ENCODE results near the gene KCNK2.

The KCNK2 gene

GRCh38 chr1:215252164-215252563 lies 169.6 kb downstream of the KCNK2 start:
- no peak overlapping the region for H3K4me3 ChIP-seq
- DNase-seq (ENCODE audit: low read depth, low spot score): no peak
- H3K9me3 ChIP-seq (ENCODE audit: low read depth, low read length): no peaks in the 10 kb centered on the region

GRCh38 chr1:215256936-215257679 lies 174.6 kb downstream of the KCNK2 start:
- TF ChIP-seq FOXP2 (optimal IDR thresholded peaks at IDR 0.05; ENCODE audit: control extremely low read depth, extremely low read length, insufficient read depth) (no peak), EZH2 (IDR thresholded peaks at IDR 0.05) (no peak), POLR2AphosphoS5 (IDR thresholded peaks at IDR 0.05; ENCODE audit: borderline replicate concordance, low read depth, low read length) (no peak)
- Histone ChIP-seq H3K4me3 (no peak overlapping the region), H3K9ac (ENCODE audit: insufficient read length) (no peak overlapping the region), H3K27ac (no peak overlapping the region), H3K36me3 (ENCODE audit: insufficient read depth, low read length) (no peaks in the 10 kb centered on the region), H3K9me3 (ENCODE audit: low read depth, low read length) (no peaks in the 10 kb centered on the region)
- no peak for DNase-seq (ENCODE audit: low read depth, low spot score)

More at GRCh38 chr1:215252164-215252563, 169.6 kb downstream of the KCNK2 start:
- H3K27ac ChIP-seq: no peak overlapping the region
- H3K36me3 ChIP-seq (ENCODE audit: insufficient read depth, low read length): no peaks in the 10 kb centered on the region
- TF ChIP-seq POLR2AphosphoS5 (IDR thresholded peaks at IDR 0.05; ENCODE audit: borderline replicate concordance, low read depth, low read length): no peak
- no peak for TF ChIP-seq EZH2 (IDR thresholded peaks at IDR 0.05)
- no peak for TF ChIP-seq FOXP2 (optimal IDR thresholded peaks at IDR 0.05; ENCODE audit: control extremely low read depth, extremely low read length, insufficient read depth)
- H3K9ac ChIP-seq (ENCODE audit: insufficient read length): no peak overlapping the region

- Histone ChIP-seq H3K9me3 (ENCODE audit: low read depth, low read length) (no peaks in the 10 kb centered on the region), H3K36me3 (ENCODE audit: insufficient read depth, low read length) (no peaks in the 10 kb centered on the region), H3K27ac (no peak overlapping the region), H3K4me3 (no peak overlapping the region), H3K9ac (ENCODE audit: insufficient read length) (no peak overlapping the region)
- TF ChIP-seq POLR2AphosphoS5 (IDR thresholded peaks at IDR 0.05; ENCODE audit: borderline replicate concordance, low read depth, low read length): no peak
- no peak for TF ChIP-seq FOXP2 (optimal IDR thresholded peaks at IDR 0.05; ENCODE audit: control extremely low read depth, extremely low read length, insufficient read depth)
- no peak for TF ChIP-seq EZH2 (IDR thresholded peaks at IDR 0.05)
- no peak for DNase-seq (ENCODE audit: low read depth, low spot score)
These were observed 178.2 kb downstream of the KCNK2 start for GRCh38 chr1:215260711-215261110.

DNA sequence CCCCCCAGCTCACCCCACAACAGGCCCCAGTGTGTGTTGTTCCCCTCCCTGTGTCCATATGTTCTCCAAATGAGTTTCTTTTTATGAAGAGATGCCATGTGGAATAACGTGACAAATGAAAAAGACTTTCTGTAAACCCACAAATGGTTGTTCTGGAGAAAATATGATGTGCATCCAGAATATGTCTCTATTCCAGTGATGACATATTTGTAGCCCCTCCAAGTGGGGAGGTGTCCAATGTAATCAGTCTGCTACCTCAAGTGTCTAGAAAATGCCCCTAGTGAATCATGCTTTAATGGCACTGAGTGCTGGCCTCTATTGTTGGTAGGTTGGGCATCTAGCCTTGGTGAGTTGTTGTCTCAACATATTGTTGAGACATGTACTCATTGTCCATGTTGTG lies 179.6 kb downstream of the KCNK2 start:
- Histone ChIP-seq H3K4me3 (no peak overlapping the region), H3K9me3 (ENCODE audit: low read depth, low read length) (no peaks in the 10 kb centered on the region), H3K27ac (no peak overlapping the region), H3K9ac (ENCODE audit: insufficient read length) (no peak overlapping the region), H3K36me3 (ENCODE audit: insufficient read depth, low read length) (no peaks in the 10 kb centered on the region)
- DNase-seq (ENCODE audit: low read depth, low spot score): no peak
- TF ChIP-seq EZH2 (IDR thresholded peaks at IDR 0.05): no peak
- no peak for TF ChIP-seq FOXP2 (optimal IDR thresholded peaks at IDR 0.05; ENCODE audit: control extremely low read depth, extremely low read length, insufficient read depth)

- DNase-seq (ENCODE audit: low read depth, low spot score): no peak
- Histone ChIP-seq H3K27ac (no peak overlapping the region), H3K9ac (ENCODE audit: insufficient read length) (no peak overlapping the region), H3K4me3 (no peak overlapping the region), H3K9me3 (ENCODE audit: low read depth, low read length) (no peaks in the 10 kb centered on the region), H3K36me3 (ENCODE audit: insufficient read depth, low read length) (no peaks in the 10 kb centered on the region)
- TF ChIP-seq FOXP2 (optimal IDR thresholded peaks at IDR 0.05; ENCODE audit: control extremely low read depth, extremely low read length, insufficient read depth) (no peak), EZH2 (IDR thresholded peaks at IDR 0.05) (no peak), POLR2AphosphoS5 (IDR thresholded peaks at IDR 0.05; ENCODE audit: borderline replicate concordance, low read depth, low read length) (no peak)
These were observed 181.1 kb downstream of the KCNK2 start for GRCh38 chr1:215263636-215264035.

GRCh38 chr1:215264649-215265048 lies 182.1 kb downstream of the KCNK2 start:
- Histone ChIP-seq H3K9ac (ENCODE audit: insufficient read length) (no peak overlapping the region), H3K36me3 (ENCODE audit: insufficient read depth, low read length) (no peaks in the 10 kb centered on the region), H3K4me3 (no peak overlapping the region), H3K27ac (no peak overlapping the region), H3K9me3 (ENCODE audit: low read depth, low read length) (no peaks in the 10 kb centered on the region)
- TF ChIP-seq POLR2AphosphoS5 (IDR thresholded peaks at IDR 0.05; ENCODE audit: borderline replicate concordance, low read depth, low read length) (no peak), EZH2 (IDR thresholded peaks at IDR 0.05) (no peak), FOXP2 (optimal IDR thresholded peaks at IDR 0.05; ENCODE audit: control extremely low read depth, extremely low read length, insufficient read depth) (no peak)
- no peak for DNase-seq (ENCODE audit: low read depth, low spot score)

GRCh38 chr1:215267495-215267894 lies 185.0 kb downstream of the KCNK2 start:
- Histone ChIP-seq H3K9me3 (ENCODE audit: low read depth, low read length) (no peaks in the 10 kb centered on the region), H3K4me3 (no peak overlapping the region), H3K9ac (ENCODE audit: insufficient read length) (no peak overlapping the region), H3K36me3 (ENCODE audit: insufficient read depth, low read length) (no peaks in the 10 kb centered on the region), H3K27ac (no peak overlapping the region)
- DNase-seq (ENCODE audit: low read depth, low spot score): no peak
- no peak for TF ChIP-seq POLR2AphosphoS5 (IDR thresholded peaks at IDR 0.05; ENCODE audit: borderline replicate concordance, low read depth, low read length)
- no peak for TF ChIP-seq FOXP2 (optimal IDR thresholded peaks at IDR 0.05; ENCODE audit: control extremely low read depth, extremely low read length, insufficient read depth)
- no peak for TF ChIP-seq EZH2 (IDR thresholded peaks at IDR 0.05)

GRCh38 chr1:215269955-215270354 lies 187.4 kb downstream of the KCNK2 start:
- no peak for TF ChIP-seq POLR2AphosphoS5 (IDR thresholded peaks at IDR 0.05; ENCODE audit: borderline replicate concordance, low read depth, low read length)
- TF ChIP-seq FOXP2 (optimal IDR thresholded peaks at IDR 0.05; ENCODE audit: control extremely low read depth, extremely low read length, insufficient read depth): no peak
- TF ChIP-seq EZH2 (IDR thresholded peaks at IDR 0.05): no peak
- no peaks in the 10 kb centered on the region for H3K36me3 ChIP-seq (ENCODE audit: insufficient read depth, low read length)
- no peaks in the 10 kb centered on the region for H3K9me3 ChIP-seq (ENCODE audit: low read depth, low read length)
- no peak overlapping the region for H3K9ac ChIP-seq (ENCODE audit: insufficient read length)
- DNase-seq (ENCODE audit: low read depth, low spot score): no peak
- H3K27ac ChIP-seq: no peak overlapping the region
- no peak overlapping the region for H3K4me3 ChIP-seq

Data from SK-N-MC (cell line).